OCI-LY7 (cell line): Measurements from ENCODE around the gene CACNA1B.
"Not testable (repeated sequence)": the region's sequence is repeated elsewhere in the genome, so short reads cannot be mapped to it uniquely, and the experiment has no call there.

Source experiments
- CTCF ChIP-seq: fragments of 200-600 bp; sonication (generic); conservative IDR thresholded peaks from 2 replicates; pipeline ENCODE4 v1.5.1; 2014; ENCODE audit warnings: mild to moderate bottlenecking, antibody characterized with exemption, low read length, moderate library complexity, mixed read lengths
- EZH2phosphoT487 ChIP-seq: fragments of 200-600 bp; sonication (generic); IDR thresholded peaks from 2 replicates; pipeline ENCODE4 v1.6.1; 2018; ENCODE audit warnings: low read depth, borderline replicate concordance, mild to moderate bottlenecking, mixed run types, antibody characterized with exemption, low read length, moderate library complexity, mixed read lengths

GRCh38 chr9:137888621-137889020 lies 11.0 kb downstream of the CACNA1B start:
- TF ChIP-seq CTCF, EZH2phosphoT487: not testable (repeated sequence)
